T-helper 17 cell (primary cell): ENCODE data around the gene DDT. TPM values are rescaled to one million over a fixed set of nuclear protein-coding genes. Genes with fewer than 3 reads are reported as not detected.

Experiments used
- total RNA-seq, 4 donors: library from RNA in 2 of 4; stranded (reverse) in 2 of 4; gene quantifications; one replicate each; pipeline ENCODE4 v1.2.3 and lab custom pipeline; 2022 to 2026

Gene DDT
- total RNA-seq, 2 donors from 2014 or later: 69.4 to 74.2 TPM

Other genes starting within 250 kb of the DDT start
- 1 to 10 TPM; 1.8 to 1.9 TPM for gene ZNF70, start 223.3 kb downstream of the DDT start, total RNA-seq
- gene VPREB3, start 220.0 kb downstream of the DDT start, total RNA-seq: 1 to 10 TPM in 1 of 2 donors, not detected in 1; 4.4 TPM
- under 1 TPM; 0.30 to 0.81 TPM for gene C22orf15, start 211.5 kb downstream of the DDT start, total RNA-seq
- 10 to 100 TPM; 31.6 to 44.0 TPM for gene CHCHD10, start 206.5 kb downstream of the DDT start, total RNA-seq
- gene MMP11, start 201.6 kb downstream of the DDT start, total RNA-seq: 1 to 10 TPM in 1 of 2 donors, under 1 TPM in 1; 0.76 to 1.2 TPM
- 10 to 100 TPM; 45.0 to 53.6 TPM for gene SMARCB1, start 187.5 kb downstream of the DDT start, total RNA-seq
- 1 to 10 TPM; 2.7 to 3.6 TPM for gene DERL3, start 135.4 kb downstream of the DDT start, total RNA-seq
- 10 to 100 TPM in 1 of 2 donors, 1 to 10 TPM in 1; 9.8 to 11.9 TPM for gene SLC2A11, start 116.6 kb downstream of the DDT start, total RNA-seq
- gene MIF, start 80.1 kb downstream of the DDT start, total RNA-seq: 100 to 1,000 TPM; 219 to 223 TPM
- not detected for gene GSTT2B, start 13.2 kb downstream of the DDT start, total RNA-seq
- 1 to 10 TPM; 2.4 to 3.5 TPM for gene DDTL, start 7.6 kb downstream of the DDT start, total RNA-seq
- gene GSTT2, start 5.7 kb upstream of the DDT start, total RNA-seq: not detected
- gene GSTT4, start 31.0 kb upstream of the DDT start, total RNA-seq: not detected
- 100 to 1,000 TPM; 112 to 126 TPM for gene CABIN1, start 36.9 kb upstream of the DDT start, total RNA-seq
- gene SUSD2, start 207.0 kb upstream of the DDT start, total RNA-seq: 1 to 10 TPM in 1 of 2 donors, under 1 TPM in 1; 0.80 to 1.1 TPM